GM23338 (cell line): ENCODE results near the gene PAIP2B. TPM values are rescaled to one million over a fixed set of nuclear protein-coding genes. Genes with fewer than 3 reads are reported as not detected.
A peak's percentile ranks its signal among the peaks of the same experiment; 100 is the strongest.

Experiments
- ATAC-seq: fragments of 200-7000 bp; cut with Tn5 transposase; 3 replicates; pipeline ENCODE4 v1.9.1; 2020
- DNase-seq: peaks from one replicate; pipeline ENCODE4 v3.0.0-alpha.2; 2015; ENCODE audit warnings: low spot score
- H2AFZ ChIP-seq: fragments of 200-600 bp; sonication (generic); 2 replicates; pipeline ENCODE4 v1.8.0; 2016; ENCODE audit warnings: antibody characterized with exemption, mild to moderate bottlenecking, moderate library complexity
- H3F3A ChIP-seq: fragments of 200-600 bp; sonication (generic); replicated peaks from 2 replicates; pipeline ENCODE4 v1.8.0; 2017; ENCODE audit warnings: antibody characterized with exemption, mixed run types, low read depth
- H3K27ac ChIP-seq: fragments of 200-600 bp; sonication (generic); 2 replicates; pipeline ENCODE4 v1.6.1; 2016; ENCODE audit warnings: low read depth
- H3K27me3 ChIP-seq: fragments of 200-600 bp; sonication (generic); 2 replicates; pipeline ENCODE4 v1.8.0; 2016; ENCODE audit warnings: mild to moderate bottlenecking, mixed run types, moderate library complexity; ENCODE audit not compliant: insufficient read depth
- H3K36me3 ChIP-seq: fragments of 200-600 bp; sonication (generic); 2 replicates; pipeline ENCODE4 v1.8.0; 2016; ENCODE audit warnings: mild to moderate bottlenecking; ENCODE audit not compliant: insufficient read depth
- H3K4me1 ChIP-seq: fragments of 200-600 bp; sonication (generic); 2 replicates; pipeline ENCODE4 v1.8.0; 2016; ENCODE audit warnings: mild to moderate bottlenecking, moderate library complexity; ENCODE audit not compliant: insufficient read depth
- H3K4me2 ChIP-seq: fragments of 200-600 bp; sonication (generic); 2 replicates; pipeline ENCODE4 v1.7.1; 2017; ENCODE audit warnings: mixed run types
- H3K4me3 ChIP-seq: fragments of 200-600 bp; sonication (generic); 2 replicates; pipeline ENCODE4 v1.6.1; 2016; ENCODE audit warnings: mixed run types
- H3K79me2 ChIP-seq: fragments of 200-600 bp; sonication (generic); replicated peaks from 2 replicates; pipeline ENCODE4 v1.8.0; 2017; ENCODE audit warnings: mild to moderate bottlenecking; ENCODE audit not compliant: insufficient read depth
- H3K9me2 ChIP-seq: fragments of 200-600 bp; sonication (generic); 2 replicates; pipeline ENCODE4 v1.8.0; 2017; ENCODE audit not compliant: insufficient read depth
- H4K20me1 ChIP-seq: fragments of 200-600 bp; sonication (generic); replicated peaks from 2 replicates; pipeline ENCODE4 v1.8.0; 2017; ENCODE audit warnings: mild to moderate bottlenecking; ENCODE audit not compliant: insufficient read depth
- H3K27ac Mint-ChIP-seq: 2 replicates; pipeline ENCODE4 v1.8.0; 2020; ENCODE audit warnings: inconsistent platforms, mild to moderate bottlenecking, moderate library complexity, mixed read lengths
- H3K27me3 Mint-ChIP-seq: 3 replicates; pipeline ENCODE4 v1.8.0; 2022; ENCODE audit warnings: low read depth, mild to moderate bottlenecking, moderate library complexity, mixed read lengths, inconsistent platforms; ENCODE audit not compliant: insufficient read depth, poor library complexity
- H3K36me3 Mint-ChIP-seq: 3 replicates; pipeline ENCODE4 v1.8.0; 2021; ENCODE audit warnings: low read depth, mild to moderate bottlenecking, inconsistent platforms, moderate library complexity, mixed read lengths
- H3K4me1 Mint-ChIP-seq: 3 replicates; pipeline ENCODE4 v1.8.0; 2020; ENCODE audit warnings: mild to moderate bottlenecking, inconsistent platforms, mixed read lengths
- H3K4me3 Mint-ChIP-seq: 3 replicates; pipeline ENCODE4 v1.8.0; 2021; ENCODE audit warnings: moderate library complexity, mild to moderate bottlenecking, inconsistent platforms, mixed read lengths
- H3K9me3 Mint-ChIP-seq: 3 replicates; pipeline ENCODE4 v1.8.0; 2020; ENCODE audit warnings: moderate library complexity, mild to moderate bottlenecking, inconsistent platforms, mixed read lengths
- CREB1 ChIP-seq: fragments of 250-450 bp; sonication (Bioruptor Pico); IDR thresholded peaks from 2 replicates; pipeline ENCODE4 v1.5.0; 2020; ENCODE audit warnings: low read depth, mild to moderate bottlenecking, moderate library complexity
- ETS1 ChIP-seq: IDR thresholded peaks from 2 replicates; pipeline ENCODE4 v1.6.1; 2016; ENCODE audit warnings: antibody characterized with exemption
- EZH2 ChIP-seq: fragments of 200-600 bp; sonication (generic); IDR thresholded peaks from one replicate; pipeline ENCODE4 v1.8.0; 2017; ENCODE audit warnings: antibody characterized with exemption, mild to moderate bottlenecking, low read depth; ENCODE audit not compliant: unreplicated experiment
- EZH2phosphoT487 ChIP-seq: fragments of 200-600 bp; sonication (generic); IDR thresholded peaks from one replicate; pipeline ENCODE4 v1.8.1; 2018; ENCODE audit warnings: antibody characterized with exemption; ENCODE audit not compliant: unreplicated experiment
- NANOG ChIP-seq: IDR thresholded peaks from 2 replicates; pipeline ENCODE4 v1.6.1; 2016; ENCODE audit warnings: antibody characterized with exemption, borderline replicate concordance
- POLR2AphosphoS5 ChIP-seq: IDR thresholded peaks from 2 replicates; pipeline ENCODE4 v1.6.1; 2016; ENCODE audit warnings: antibody characterized with exemption, low read depth
- STAT1 ChIP-seq: IDR thresholded peaks from one replicate; pipeline ENCODE4 v1.6.1; 2016; ENCODE audit warnings: antibody characterized with exemption; ENCODE audit not compliant: unreplicated experiment
- ZNF114 ChIP-seq: fragments of 250-450 bp; sonication (Bioruptor Pico); IDR thresholded peaks from 2 replicates; pipeline ENCODE4 v1.5.0; 2020; ENCODE audit warnings: mild to moderate bottlenecking, moderate library complexity
- polyA plus RNA-seq: library from polyadenylated mRNA; unstranded; fragments of >200 nt; fragmentation: Nextera tagmentation; extraction: Ambion mirVana; gene quantifications from 2 replicates; pipeline ENCODE4 v1.2.1, GENCODE V29; 2016
- total RNA-seq: library from RNA; depleted of rRNA; stranded (reverse); fragments of >200 nt; shearing (Covaris generic); gene quantifications from 2 replicates; pipeline ENCODE4 v1.2.3, GENCODE V29; 2014
- TF ChIP-seq, protein P1 (sequence below), 2 experiments: fragments of 200-600 bp in 1 of 2; sonication (generic) in 1 of 2; conservative IDR thresholded peaks; 2 replicates each; pipeline versions ENCODE4 v1.5.1 to v1.6.1; 2016 to 2017; ENCODE audit warnings: antibody characterized with exemption in 2 of 2, low read depth in 2 of 2, mild to moderate bottlenecking in 2 of 2, moderate library complexity in 1 of 2
- TF ChIP-seq, protein P2 (sequence below): fragments of 250-450 bp; sonication (Bioruptor Pico); IDR thresholded peaks from 2 replicates; pipeline ENCODE4 v1.5.0; 2020; ENCODE audit warnings: mild to moderate bottlenecking, moderate library complexity

PAIP2B gene
- total and polyA plus RNA-seq, 2 experiments from 2014 or later, result 7.6 to 29.7 TPM

- H3K9me3 Mint-ChIP-seq, result peaks cover 3% of the 10 kb centered on the region; the same call in 1 of the 3 replicates
- Histone ChIP-seq H3K27me3 (no peaks in the 10 kb centered on the region), H3K79me2 (no peaks in the 10 kb centered on the region), H3K4me1 (peaks cover 20% of the 10 kb centered on the region; the same call in 1 of the 2 replicates), H3K9me2 (peaks cover 7% of the 10 kb centered on the region; the same call in 1 of the 2 replicates), H3F3A (no peaks in the 10 kb centered on the region), H3K4me2 (0 out of 2 replicates have a peak overlapping the region, but pooled peaks have one; percentile 18), H3K4me3 (no peak overlapping the region), H3K36me3 (no peaks in the 10 kb centered on the region), H4K20me1 (no peaks in the 10 kb centered on the region; the same call in 1 of the 2 replicates), H2AFZ (peak overlapping the region; percentile 33; the same call in 1 of the 2 replicates), H3K27ac (no peak overlapping the region)
- H3K4me1 Mint-ChIP-seq, result peaks cover 6% of the 10 kb centered on the region; the same call in 2 of the 3 replicates
- ATAC-seq, result no peak
- DNase-seq, result no peak
- TF ChIP-seq ZNF114 (CRISPR knock-in tag) (no peak), STAT1 (no peak), ETS1 (no peak)
- TF ChIP-seq, protein P1, sequence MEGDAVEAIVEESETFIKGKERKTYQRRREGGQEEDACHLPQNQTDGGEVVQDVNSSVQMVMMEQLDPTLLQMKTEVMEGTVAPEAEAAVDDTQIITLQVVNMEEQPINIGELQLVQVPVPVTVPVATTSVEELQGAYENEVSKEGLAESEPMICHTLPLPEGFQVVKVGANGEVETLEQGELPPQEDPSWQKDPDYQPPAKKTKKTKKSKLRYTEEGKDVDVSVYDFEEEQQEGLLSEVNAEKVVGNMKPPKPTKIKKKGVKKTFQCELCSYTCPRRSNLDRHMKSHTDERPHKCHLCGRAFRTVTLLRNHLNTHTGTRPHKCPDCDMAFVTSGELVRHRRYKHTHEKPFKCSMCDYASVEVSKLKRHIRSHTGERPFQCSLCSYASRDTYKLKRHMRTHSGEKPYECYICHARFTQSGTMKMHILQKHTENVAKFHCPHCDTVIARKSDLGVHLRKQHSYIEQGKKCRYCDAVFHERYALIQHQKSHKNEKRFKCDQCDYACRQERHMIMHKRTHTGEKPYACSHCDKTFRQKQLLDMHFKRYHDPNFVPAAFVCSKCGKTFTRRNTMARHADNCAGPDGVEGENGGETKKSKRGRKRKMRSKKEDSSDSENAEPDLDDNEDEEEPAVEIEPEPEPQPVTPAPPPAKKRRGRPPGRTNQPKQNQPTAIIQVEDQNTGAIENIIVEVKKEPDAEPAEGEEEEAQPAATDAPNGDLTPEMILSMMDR (conservative IDR thresholded peaks at IDR 0.05; ENCODE audit: low read depth in 2 of 2), result no peak
- H3K36me3 Mint-ChIP-seq, result no peaks in the 10 kb centered on the region
- H3K4me3 Mint-ChIP-seq, result no peak overlapping the region
- H3K27me3 Mint-ChIP-seq, result no peaks in the 10 kb centered on the region
- no peak overlapping the region for H3K27ac Mint-ChIP-seq
Measured at GRCh38 chr2:71243634-71244301, 16.9 kb upstream of the PAIP2B start.

DNA sequence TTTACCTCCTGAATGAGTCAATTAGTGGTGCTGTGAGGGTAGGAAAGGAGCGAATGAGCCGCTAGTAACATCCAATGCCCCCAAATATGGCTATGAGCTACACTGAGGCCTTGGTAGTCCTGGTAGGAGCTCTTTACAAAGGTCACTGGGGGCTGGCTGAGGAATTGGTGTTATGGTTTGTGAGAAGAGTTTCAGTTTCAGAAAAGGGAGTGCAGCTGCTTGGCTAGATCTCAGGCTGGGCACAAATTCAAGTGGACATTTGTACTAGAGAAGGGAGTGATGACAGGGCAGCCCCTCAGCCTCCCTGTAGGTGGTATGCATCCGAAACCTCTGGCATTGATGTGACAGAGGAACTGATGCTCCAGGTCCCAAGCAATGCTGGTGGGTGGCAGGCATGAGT, 13.9 kb upstream of the PAIP2B start:
- H4K20me1 ChIP-seq, result no peaks in the 10 kb centered on the region; the same call in 1 of the 2 replicates
- no peaks in the 10 kb centered on the region for H3F3A ChIP-seq
- no peak overlapping the region for H3K4me3 ChIP-seq
- no peaks in the 10 kb centered on the region for H3K79me2 ChIP-seq
- no peak overlapping the region for H2AFZ ChIP-seq
- Mint-ChIP-seq H3K27me3 (no peaks in the 10 kb centered on the region), H3K4me3 (no peak overlapping the region), H3K36me3 (no peaks in the 10 kb centered on the region), H3K27ac (no peak overlapping the region), H3K9me3 (no peaks in the 10 kb centered on the region), H3K4me1 (peaks cover 17% of the 10 kb centered on the region)
- no peak overlapping the region for H3K27ac ChIP-seq
- no peaks in the 10 kb centered on the region for H3K27me3 ChIP-seq
- H3K9me2 ChIP-seq, result peaks cover 7% of the 10 kb centered on the region; the same call in 1 of the 2 replicates
- DNase-seq, result no peak
- H3K4me1 ChIP-seq, result peaks cover 30% of the 10 kb centered on the region
- H3K36me3 ChIP-seq, result no peaks in the 10 kb centered on the region
- H3K4me2 ChIP-seq, result no peak overlapping the region
- no peak for ATAC-seq
- TF ChIP-seq CREB1 (no peak), EZH2 (no peak), EZH2phosphoT487 (no peak), POLR2AphosphoS5 (no peak), NANOG (no peak)
- TF ChIP-seq, protein P2, sequence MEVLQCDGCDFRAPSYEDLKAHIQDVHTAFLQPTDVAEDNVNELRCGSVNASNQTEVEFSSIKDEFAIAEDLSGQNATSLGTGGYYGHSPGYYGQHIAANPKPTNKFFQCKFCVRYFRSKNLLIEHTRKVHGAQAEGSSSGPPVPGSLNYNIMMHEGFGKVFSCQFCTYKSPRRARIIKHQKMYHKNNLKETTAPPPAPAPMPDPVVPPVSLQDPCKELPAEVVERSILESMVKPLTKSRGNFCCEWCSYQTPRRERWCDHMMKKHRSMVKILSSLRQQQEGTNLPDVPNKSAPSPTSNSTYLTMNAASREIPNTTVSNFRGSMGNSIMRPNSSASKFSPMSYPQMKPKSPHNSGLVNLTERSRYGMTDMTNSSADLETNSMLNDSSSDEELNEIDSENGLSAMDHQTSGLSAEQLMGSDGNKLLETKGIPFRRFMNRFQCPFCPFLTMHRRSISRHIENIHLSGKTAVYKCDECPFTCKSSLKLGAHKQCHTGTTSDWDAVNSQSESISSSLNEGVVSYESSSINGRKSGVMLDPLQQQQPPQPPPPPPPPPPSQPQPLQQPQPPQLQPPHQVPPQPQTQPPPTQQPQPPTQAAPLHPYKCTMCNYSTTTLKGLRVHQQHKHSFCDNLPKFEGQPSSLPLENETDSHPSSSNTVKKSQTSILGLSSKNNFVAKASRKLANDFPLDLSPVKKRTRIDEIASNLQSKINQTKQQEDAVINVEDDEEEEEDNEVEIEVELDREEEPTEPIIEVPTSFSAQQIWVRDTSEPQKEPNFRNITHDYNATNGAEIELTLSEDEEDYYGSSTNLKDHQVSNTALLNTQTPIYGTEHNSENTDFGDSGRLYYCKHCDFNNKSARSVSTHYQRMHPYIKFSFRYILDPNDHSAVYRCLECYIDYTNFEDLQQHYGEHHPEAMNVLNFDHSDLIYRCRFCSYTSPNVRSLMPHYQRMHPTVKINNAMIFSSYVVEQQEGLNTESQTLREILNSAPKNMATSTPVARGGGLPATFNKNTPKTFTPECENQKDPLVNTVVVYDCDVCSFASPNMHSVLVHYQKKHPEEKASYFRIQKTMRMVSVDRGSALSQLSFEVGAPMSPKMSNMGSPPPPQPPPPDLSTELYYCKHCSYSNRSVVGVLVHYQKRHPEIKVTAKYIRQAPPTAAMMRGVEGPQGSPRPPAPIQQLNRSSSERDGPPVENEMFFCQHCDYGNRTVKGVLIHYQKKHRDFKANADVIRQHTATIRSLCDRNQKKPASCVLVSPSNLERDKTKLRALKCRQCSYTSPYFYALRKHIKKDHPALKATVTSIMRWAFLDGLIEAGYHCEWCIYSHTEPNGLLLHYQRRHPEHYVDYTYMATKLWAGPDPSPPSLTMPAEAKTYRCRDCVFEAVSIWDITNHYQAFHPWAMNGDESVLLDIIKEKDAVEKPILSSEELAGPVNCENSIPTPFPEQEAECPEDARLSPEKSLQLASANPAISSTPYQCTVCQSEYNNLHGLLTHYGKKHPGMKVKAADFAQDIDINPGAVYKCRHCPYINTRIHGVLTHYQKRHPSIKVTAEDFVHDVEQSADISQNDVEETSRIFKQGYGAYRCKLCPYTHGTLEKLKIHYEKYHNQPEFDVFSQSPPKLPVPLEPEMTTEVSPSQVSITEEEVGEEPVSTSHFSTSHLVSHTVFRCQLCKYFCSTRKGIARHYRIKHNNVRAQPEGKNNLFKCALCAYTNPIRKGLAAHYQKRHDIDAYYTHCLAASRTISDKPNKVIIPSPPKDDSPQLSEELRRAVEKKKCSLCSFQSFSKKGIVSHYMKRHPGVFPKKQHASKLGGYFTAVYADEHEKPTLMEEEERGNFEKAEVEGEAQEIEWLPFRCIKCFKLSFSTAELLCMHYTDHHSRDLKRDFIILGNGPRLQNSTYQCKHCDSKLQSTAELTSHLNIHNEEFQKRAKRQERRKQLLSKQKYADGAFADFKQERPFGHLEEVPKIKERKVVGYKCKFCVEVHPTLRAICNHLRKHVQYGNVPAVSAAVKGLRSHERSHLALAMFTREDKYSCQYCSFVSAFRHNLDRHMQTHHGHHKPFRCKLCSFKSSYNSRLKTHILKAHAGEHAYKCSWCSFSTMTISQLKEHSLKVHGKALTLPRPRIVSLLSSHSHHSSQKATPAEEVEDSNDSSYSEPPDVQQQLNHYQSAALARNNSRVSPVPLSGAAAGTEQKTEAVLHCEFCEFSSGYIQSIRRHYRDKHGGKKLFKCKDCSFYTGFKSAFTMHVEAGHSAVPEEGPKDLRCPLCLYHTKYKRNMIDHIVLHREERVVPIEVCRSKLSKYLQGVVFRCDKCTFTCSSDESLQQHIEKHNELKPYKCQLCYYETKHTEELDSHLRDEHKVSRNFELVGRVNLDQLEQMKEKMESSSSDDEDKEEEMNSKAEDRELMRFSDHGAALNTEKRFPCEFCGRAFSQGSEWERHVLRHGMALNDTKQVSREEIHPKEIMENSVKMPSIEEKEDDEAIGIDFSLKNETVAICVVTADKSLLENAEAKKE (CRISPR knock-in tag), result no peak
